Endothelial cell of umbilical vein (primary cell): ENCODE data around the gene NFATC2.

Experiments used
- CTCF ChIP-seq, 2 donors: IDR thresholded peaks; 1 replicate in 1 of 2; 2 replicates in 1 of 2; pipeline ENCODE4 v1.5.1; 2011; ENCODE audit warnings: low read length in 2 of 2, mild to moderate bottlenecking in 2 of 2, moderate library complexity in 2 of 2, control low read depth in 1 of 2, inconsistent platforms in 1 of 2, low read depth in 1 of 2; ENCODE audit not compliant: insufficient read depth in 1 of 2; ENCODE audit errors: extremely low read depth in 1 of 2
- EZH2 ChIP-seq: IDR thresholded peaks from 2 replicates; pipeline ENCODE4 v1.6.1; 2012; ENCODE audit warnings: borderline replicate concordance, low read depth, mild to moderate bottlenecking, moderate library complexity, low read length, inconsistent platforms; ENCODE audit not compliant: severe bottlenecking
- FOS ChIP-seq: IDR thresholded peaks from 2 replicates; pipeline ENCODE4 v1.6.1; 2011; ENCODE audit warnings: mild to moderate bottlenecking, low read length, moderate library complexity, borderline replicate concordance; ENCODE audit not compliant: insufficient read depth
- GATA2 ChIP-seq: IDR thresholded peaks from 2 replicates; pipeline ENCODE4 v1.7.0; 2011; ENCODE audit warnings: low read depth, mild to moderate bottlenecking, moderate library complexity, mixed read lengths, low read length; ENCODE audit not compliant: insufficient read length, insufficient read depth
- JUN ChIP-seq: IDR thresholded peaks from 2 replicates; pipeline ENCODE4 v1.6.1; 2011; ENCODE audit warnings: borderline replicate concordance, low read depth; ENCODE audit not compliant: insufficient read length, insufficient read depth
- MAX ChIP-seq: IDR thresholded peaks from 2 replicates; pipeline ENCODE4 v1.6.1; 2011; ENCODE audit not compliant: insufficient read depth, insufficient read length
- MYC ChIP-seq: IDR thresholded peaks from one replicate; pipeline ENCODE4 v1.6.1; 2011; ENCODE audit warnings: mild to moderate bottlenecking, low read depth, low read length
- POLR2A ChIP-seq: IDR thresholded peaks from 2 replicates; pipeline ENCODE4 v1.6.1; 2012; ENCODE audit warnings: low read depth, mild to moderate bottlenecking, control low read depth, low read length
- POLR2AphosphoS5 ChIP-seq: IDR thresholded peaks from 2 replicates; pipeline ENCODE4 v1.6.1; 2012; ENCODE audit warnings: low read depth, mild to moderate bottlenecking, control low read depth, low read length, moderate library complexity; ENCODE audit not compliant: insufficient read depth

GRCh38 chr20:51565298-51566144, 23.0 kb upstream of the NFATC2 start:
- TF ChIP-seq POLR2A (no peak), CTCF (IDR thresholded peaks at IDR 0.05; ENCODE audit: extremely low read depth in 1 of 2, insufficient read depth in 1 of 2, low read depth in 1 of 2, low read length in 2 of 2) (no peak), POLR2AphosphoS5 (no peak), EZH2 (no peak), FOS (no peak), JUN (no peak), MAX (no peak), MYC (no peak), GATA2 (no peak)
